ENCODE results near the gene HHAT.
A peak's percentile ranks its signal among the peaks of the same experiment; 100 is the strongest.

HHAT gene

GRCh38 chr1:210398466-210398865 lies 69.8 kb downstream of the HHAT start:
- no peaks in the 10 kb centered on the region for H3K9me2 ChIP-seq (ENCODE audit: low read depth, low read length)
- no peaks in the 10 kb centered on the region for H3F3A ChIP-seq (ENCODE audit: insufficient read depth, low read length)
- H3K9me3 ChIP-seq (ENCODE audit: low read length) = no peaks in the 10 kb centered on the region
- H4K20me1 ChIP-seq (ENCODE audit: insufficient read depth, low read length) = no peaks in the 10 kb centered on the region
- no peaks in the 10 kb centered on the region for H3K36me3 ChIP-seq (ENCODE audit: insufficient read depth, low read length)
- H3K79me2 ChIP-seq (ENCODE audit: insufficient read depth, low read length) = no peaks in the 10 kb centered on the region
- H3K27ac ChIP-seq (ENCODE audit: low read depth, low read length, poor library complexity, severe bottlenecking) = no peak overlapping the region
- H3K4me3 ChIP-seq (ENCODE audit: low read depth, low read length, poor library complexity, severe bottlenecking) = no peak overlapping the region
- no peaks in the 10 kb centered on the region for H3K27me3 ChIP-seq (ENCODE audit: insufficient read depth, low read length)
- no peaks in the 10 kb centered on the region for H3K4me1 ChIP-seq (ENCODE audit: insufficient read depth, low read length, severe bottlenecking)
- H2AFZ ChIP-seq (ENCODE audit: low read length) = no peak overlapping the region
- no peak overlapping the region for H3K9ac ChIP-seq (ENCODE audit: low read length)
- TF ChIP-seq, protein P1, sequence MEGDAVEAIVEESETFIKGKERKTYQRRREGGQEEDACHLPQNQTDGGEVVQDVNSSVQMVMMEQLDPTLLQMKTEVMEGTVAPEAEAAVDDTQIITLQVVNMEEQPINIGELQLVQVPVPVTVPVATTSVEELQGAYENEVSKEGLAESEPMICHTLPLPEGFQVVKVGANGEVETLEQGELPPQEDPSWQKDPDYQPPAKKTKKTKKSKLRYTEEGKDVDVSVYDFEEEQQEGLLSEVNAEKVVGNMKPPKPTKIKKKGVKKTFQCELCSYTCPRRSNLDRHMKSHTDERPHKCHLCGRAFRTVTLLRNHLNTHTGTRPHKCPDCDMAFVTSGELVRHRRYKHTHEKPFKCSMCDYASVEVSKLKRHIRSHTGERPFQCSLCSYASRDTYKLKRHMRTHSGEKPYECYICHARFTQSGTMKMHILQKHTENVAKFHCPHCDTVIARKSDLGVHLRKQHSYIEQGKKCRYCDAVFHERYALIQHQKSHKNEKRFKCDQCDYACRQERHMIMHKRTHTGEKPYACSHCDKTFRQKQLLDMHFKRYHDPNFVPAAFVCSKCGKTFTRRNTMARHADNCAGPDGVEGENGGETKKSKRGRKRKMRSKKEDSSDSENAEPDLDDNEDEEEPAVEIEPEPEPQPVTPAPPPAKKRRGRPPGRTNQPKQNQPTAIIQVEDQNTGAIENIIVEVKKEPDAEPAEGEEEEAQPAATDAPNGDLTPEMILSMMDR (IDR thresholded peaks at IDR 0.05; ENCODE audit: low read length) = no peak
- no peak for TF ChIP-seq EZH2 (IDR thresholded peaks at IDR 0.05; ENCODE audit: borderline replicate concordance, low read length)
- H3K4me2 ChIP-seq (ENCODE audit: low read length) = no peak overlapping the region

DNA sequence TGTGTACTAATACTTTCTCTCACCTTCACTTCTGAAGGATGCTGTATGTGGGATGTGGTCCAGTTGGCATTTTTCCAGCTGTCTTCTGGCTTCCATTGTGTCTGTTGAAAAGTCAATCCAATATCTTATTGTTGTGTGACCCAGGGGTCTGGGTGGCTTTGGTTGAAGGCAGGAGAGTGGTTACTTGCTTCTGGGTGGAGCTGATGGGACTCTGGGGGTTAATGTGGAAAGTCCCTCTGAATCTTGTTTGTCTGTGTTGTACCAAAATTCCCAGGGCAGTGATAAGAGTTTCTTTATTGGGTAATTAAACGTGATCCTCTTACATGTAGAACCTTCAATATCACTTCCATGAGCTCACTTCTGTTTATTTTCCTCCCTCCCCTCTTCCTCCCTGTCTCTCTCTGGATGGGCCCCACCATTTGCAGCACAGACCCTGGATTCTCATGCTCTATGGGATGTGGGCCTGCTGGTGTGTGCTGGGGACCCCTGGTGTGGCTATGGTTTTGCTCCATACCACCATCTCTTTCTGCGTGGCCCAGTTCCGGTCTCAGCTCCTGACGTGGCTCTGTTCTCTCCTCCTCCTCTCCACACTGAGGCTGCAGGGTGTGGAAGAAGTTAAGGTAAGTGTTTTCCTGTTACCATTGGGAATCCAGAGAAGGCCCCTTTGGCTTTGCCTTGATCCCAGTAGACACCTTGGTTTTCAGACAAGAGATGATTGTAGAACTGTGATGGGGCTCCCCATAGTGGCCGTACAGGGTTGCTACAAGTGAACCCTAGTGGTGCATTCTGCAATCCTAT lies 71.5 kb downstream of the HHAT start:
- H3K27ac ChIP-seq (ENCODE audit: low read depth, low read length, poor library complexity, severe bottlenecking) = no peak overlapping the region
- H2AFZ ChIP-seq (ENCODE audit: low read length) = no peak overlapping the region
- no peaks in the 10 kb centered on the region for H4K20me1 ChIP-seq (ENCODE audit: insufficient read depth, low read length)
- TF ChIP-seq, protein P1 (IDR thresholded peaks at IDR 0.05; ENCODE audit: low read length) = peak; percentile 74
- TF ChIP-seq EZH2 (IDR thresholded peaks at IDR 0.05; ENCODE audit: borderline replicate concordance, low read length) = no peak
- H3K9me3 ChIP-seq (ENCODE audit: low read length) = no peaks in the 10 kb centered on the region
- no peaks in the 10 kb centered on the region for H3F3A ChIP-seq (ENCODE audit: insufficient read depth, low read length)
- H3K4me3 ChIP-seq (ENCODE audit: low read depth, low read length, poor library complexity, severe bottlenecking) = no peak overlapping the region
- no peaks in the 10 kb centered on the region for H3K4me1 ChIP-seq (ENCODE audit: insufficient read depth, low read length, severe bottlenecking)
- H3K9ac ChIP-seq (ENCODE audit: low read length) = no peak overlapping the region
- no peaks in the 10 kb centered on the region for H3K27me3 ChIP-seq (ENCODE audit: insufficient read depth, low read length)
- H3K4me2 ChIP-seq (ENCODE audit: low read length) = no peak overlapping the region
- no peaks in the 10 kb centered on the region for H3K9me2 ChIP-seq (ENCODE audit: low read depth, low read length)
- H3K36me3 ChIP-seq (ENCODE audit: insufficient read depth, low read length) = no peaks in the 10 kb centered on the region
- no peaks in the 10 kb centered on the region for H3K79me2 ChIP-seq (ENCODE audit: insufficient read depth, low read length)

DNA sequence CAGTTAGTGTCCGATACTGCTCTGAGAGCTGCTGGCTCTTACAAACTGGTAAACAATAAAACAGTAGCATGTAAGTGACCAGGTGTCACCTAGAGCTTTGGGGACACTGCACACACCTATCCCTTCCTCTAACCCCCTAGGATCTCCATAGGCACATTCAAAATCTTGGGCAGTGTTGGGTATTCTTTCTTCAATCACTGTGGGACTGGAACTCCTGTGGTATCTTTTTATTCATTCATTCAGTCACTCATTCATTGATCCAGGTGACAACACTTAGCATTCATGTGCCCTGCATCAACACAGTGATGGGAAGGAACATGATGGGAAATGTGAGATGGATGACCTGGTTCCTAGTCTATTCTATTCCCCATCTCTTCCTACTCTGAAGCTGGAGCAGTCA lies 73.9 kb downstream of the HHAT start:
- no peak overlapping the region for H3K27ac ChIP-seq (ENCODE audit: low read depth, low read length, poor library complexity, severe bottlenecking)
- H3K4me1 ChIP-seq (ENCODE audit: insufficient read depth, low read length, severe bottlenecking) = no peaks in the 10 kb centered on the region

More for the DNA sequence above, 73.9 kb downstream of the HHAT start:
- H3K79me2 ChIP-seq (ENCODE audit: insufficient read depth, low read length) = no peaks in the 10 kb centered on the region
- no peaks in the 10 kb centered on the region for H3K27me3 ChIP-seq (ENCODE audit: insufficient read depth, low read length)
- H2AFZ ChIP-seq (ENCODE audit: low read length) = no peak overlapping the region
- H3K9me3 ChIP-seq (ENCODE audit: low read length) = no peaks in the 10 kb centered on the region
- no peaks in the 10 kb centered on the region for H3K9me2 ChIP-seq (ENCODE audit: low read depth, low read length)
- H3K4me2 ChIP-seq (ENCODE audit: low read length) = no peak overlapping the region
- no peak overlapping the region for H3K4me3 ChIP-seq (ENCODE audit: low read depth, low read length, poor library complexity, severe bottlenecking)
- H3F3A ChIP-seq (ENCODE audit: insufficient read depth, low read length) = no peaks in the 10 kb centered on the region
- no peaks in the 10 kb centered on the region for H4K20me1 ChIP-seq (ENCODE audit: insufficient read depth, low read length)
- no peaks in the 10 kb centered on the region for H3K36me3 ChIP-seq (ENCODE audit: insufficient read depth, low read length)
- TF ChIP-seq, protein P1 (IDR thresholded peaks at IDR 0.05; ENCODE audit: low read length) = no peak
- no peak for TF ChIP-seq EZH2 (IDR thresholded peaks at IDR 0.05; ENCODE audit: borderline replicate concordance, low read length)
- no peak overlapping the region for H3K9ac ChIP-seq (ENCODE audit: low read length)

All from OCI-LY1 (cell line).